SJSA1 (cell line): Measurements from ENCODE around the gene WBP2. TPM values are rescaled to one million over a fixed set of nuclear protein-coding genes. Genes with fewer than 3 reads are reported as not detected.
"Not testable (repeated sequence)": the region's sequence is repeated elsewhere in the genome, so short reads cannot be mapped to it uniquely, and the experiment has no call there.

Experiments
- DNase-seq, 2 experiments: peaks; one replicate each; pipeline ENCODE4 v3.0.0-alpha.2; 2015 to 2020; ENCODE audit warnings: low spot score in 2 of 2, low read depth in 1 of 2
- H3K27ac ChIP-seq: fragments of 250-450 bp; sonication (Bioruptor Pico); 2 replicates; pipeline ENCODE4 v1.5.1; 2020; ENCODE audit warnings: mild to moderate bottlenecking, moderate library complexity
- H3K27me3 ChIP-seq: fragments of 250-450 bp; sonication (Bioruptor Pico); replicated peaks from 2 replicates; pipeline ENCODE4 v1.5.1; 2020; ENCODE audit warnings: mild to moderate bottlenecking, moderate library complexity
- H3K36me3 ChIP-seq: fragments of 250-450 bp; sonication (Bioruptor Pico); 2 replicates; pipeline ENCODE4 v1.5.1; 2020; ENCODE audit warnings: mild to moderate bottlenecking
- H3K4me1 ChIP-seq: fragments of 250-450 bp; sonication (Bioruptor Pico); replicated peaks from 2 replicates; pipeline ENCODE4 v1.6.1; 2021; ENCODE audit warnings: mild to moderate bottlenecking
- H3K4me3 ChIP-seq: fragments of 250-450 bp; sonication (Bioruptor Pico); 2 replicates; pipeline ENCODE4 v1.5.1; 2020; ENCODE audit warnings: mild to moderate bottlenecking
- H3K9me3 ChIP-seq: fragments of 250-450 bp; sonication (Bioruptor Pico); replicated peaks from 2 replicates; pipeline ENCODE4 v1.5.1; 2020; ENCODE audit warnings: mild to moderate bottlenecking
- total RNA-seq: library from RNA; depleted of rRNA; stranded (reverse); fragments of >200 nt; shearing (Covaris generic); gene quantifications from 2 replicates; pipeline ENCODE4 v1.2.3, GENCODE V29; 2014

The WBP2 gene
- total RNA-seq, 1 experiment from 2014 or later = 28.8 TPM

- H3K9me3 ChIP-seq = no peaks in the 10 kb centered on the region
- no peak overlapping the region for H3K4me3 ChIP-seq
- peak overlapping the region; percentile 54 for H3K27ac ChIP-seq
- H3K36me3 ChIP-seq = no peaks in the 10 kb centered on the region
- H3K27me3 ChIP-seq = no peaks in the 10 kb centered on the region
- peaks cover 36% of the 10 kb centered on the region for H3K4me1 ChIP-seq
- DNase-seq = peak; percentile 64 to 72
These were observed 14.4 kb upstream of the WBP2 start for GRCh38 chr17:75869282-75870141.

GRCh38 chr17:75868730-75869281 lies 13.7 kb upstream of the WBP2 start:
- H3K27me3 ChIP-seq, DNase-seq, H3K9me3 ChIP-seq, H3K36me3 ChIP-seq, H3K4me3 ChIP-seq: not testable (repeated sequence)
- Histone ChIP-seq H3K27ac (peak overlapping the region; percentile 54), H3K4me1 (peaks cover 43% of the 10 kb centered on the region)

GRCh38 chr17:75865404-75866188 lies 10.5 kb upstream of the WBP2 start:
- not testable (repeated sequence) for H3K4me3 ChIP-seq, H3K36me3 ChIP-seq, H3K27me3 ChIP-seq, DNase-seq, H3K27ac ChIP-seq, H3K9me3 ChIP-seq
- peaks cover 29% of the 10 kb centered on the region for H3K4me1 ChIP-seq

GRCh38 chr17:75864887-75865286 lies 9.8 kb upstream of the WBP2 start:
- not testable (repeated sequence) for H3K4me3 ChIP-seq, H3K36me3 ChIP-seq, H3K9me3 ChIP-seq, H3K27ac ChIP-seq, DNase-seq, H3K27me3 ChIP-seq
- peaks cover 28% of the 10 kb centered on the region for H3K4me1 ChIP-seq

- no peaks in the 10 kb centered on the region for H3K27me3 ChIP-seq
- DNase-seq = peak; percentile 78 to 86
- H3K4me3 ChIP-seq = no peak overlapping the region
- H3K4me1 ChIP-seq = peaks cover 23% of the 10 kb centered on the region
- no peaks in the 10 kb centered on the region for H3K9me3 ChIP-seq
- no peaks in the 10 kb centered on the region for H3K36me3 ChIP-seq
- H3K27ac ChIP-seq = peak overlapping the region; percentile 10; the same call in 1 of the 2 replicates
These were observed 9.3 kb upstream of the WBP2 start for GRCh38 chr17:75864448-75864871.

- no peak for DNase-seq
- Histone ChIP-seq H3K27ac (no peak overlapping the region), H3K4me3 (no peak overlapping the region)
These were observed 6.8 kb upstream of the WBP2 start for GRCh38 chr17:75861927-75862317.

GRCh38 chr17:75859358-75859757 lies 4.2 kb upstream of the WBP2 start:
- H3K9me3 ChIP-seq, H3K36me3 ChIP-seq, H3K4me3 ChIP-seq, DNase-seq, H3K27ac ChIP-seq, H3K27me3 ChIP-seq: not testable (repeated sequence)
- peaks cover 15% of the 10 kb centered on the region for H3K4me1 ChIP-seq

More at GRCh38 chr17:75861927-75862317, 6.8 kb upstream of the WBP2 start:
- Histone ChIP-seq H3K36me3 (no peaks in the 10 kb centered on the region), H3K27me3 (no peaks in the 10 kb centered on the region), H3K4me1 (peaks cover 14% of the 10 kb centered on the region), H3K9me3 (no peaks in the 10 kb centered on the region)

GRCh38 chr17:75856062-75856756 lies 1.1 kb upstream of the WBP2 start:
- no peaks in the 10 kb centered on the region for H3K9me3 ChIP-seq
- H3K36me3 ChIP-seq = peaks cover 10% of the 10 kb centered on the region
- H3K4me1 ChIP-seq = peaks cover 30% of the 10 kb centered on the region
- DNase-seq = peak in 1 of 2 experiments; percentile 66
- H3K4me3 ChIP-seq = peak overlapping the region; percentile 70
- no peaks in the 10 kb centered on the region for H3K27me3 ChIP-seq
- H3K27ac ChIP-seq = peak overlapping the region; percentile 56

- Histone ChIP-seq H3K27me3 (no peaks in the 10 kb centered on the region), H3K4me1 (peaks cover 30% of the 10 kb centered on the region), H3K9me3 (no peaks in the 10 kb centered on the region), H3K27ac (peak overlapping the region; percentile 60), H3K4me3 (peak overlapping the region; percentile 70), H3K36me3 (peaks cover 20% of the 10 kb centered on the region)
- DNase-seq = no peak
These were observed 240 bp downstream of the WBP2 start for GRCh38 chr17:75854881-75855309.

- Histone ChIP-seq H3K27me3 (no peaks in the 10 kb centered on the region), H3K4me3 (peak overlapping the region; percentile 70), H3K27ac (peak overlapping the region; percentile 60), H3K9me3 (no peaks in the 10 kb centered on the region), H3K4me1 (peaks cover 30% of the 10 kb centered on the region), H3K36me3 (peaks cover 27% of the 10 kb centered on the region)
- DNase-seq = peak; percentile 68 to 69
These were observed 910 bp downstream of the WBP2 start for GRCh38 chr17:75854101-75854748.

- Histone ChIP-seq H3K4me3 (no peak overlapping the region), H3K9me3 (no peaks in the 10 kb centered on the region), H3K4me1 (peaks cover 30% of the 10 kb centered on the region), H3K27me3 (no peaks in the 10 kb centered on the region), H3K27ac (peak overlapping the region; percentile 60), H3K36me3 (peaks cover 35% of the 10 kb centered on the region)
- peak in 1 of 2 experiments; percentile 45 for DNase-seq
These were observed 1.7 kb downstream of the WBP2 start for GRCh38 chr17:75853433-75853832.

GRCh38 chr17:75851693-75851991 lies 3.5 kb downstream of the WBP2 start:
- Histone ChIP-seq H3K36me3 (peaks cover 53% of the 10 kb centered on the region), H3K4me1 (peaks cover 30% of the 10 kb centered on the region)
- not testable (repeated sequence) for H3K9me3 ChIP-seq, H3K27ac ChIP-seq, H3K27me3 ChIP-seq, DNase-seq, H3K4me3 ChIP-seq
